CD4-positive, alpha-beta T cell treated with Interleukin-2 at 100 ng/mL for 4 hours (primary cell): Measurements from ENCODE around the gene JPH4.
"Not testable (repeated sequence)": the region's sequence is repeated elsewhere in the genome, so short reads cannot be mapped to it uniquely, and the experiment has no call there.

Experiments used
- DNase-seq: peaks from one replicate; pipeline ENCODE4 v3.0.0-alpha.2; 2020; ENCODE audit warnings: low spot score

Gene JPH4

GRCh38 chr14:23546450-23547035 lies 32.0 kb downstream of the JPH4 start:
- DNase-seq, result no peak

- DNase-seq, result no peak
Observed at GRCh38 chr14:23545740-23546365, 32.7 kb downstream of the JPH4 start.

- no peak for DNase-seq
Observed at GRCh38 chr14:23544511-23545447, 33.8 kb downstream of the JPH4 start.

- no peak for DNase-seq
Observed at GRCh38 chr14:23543403-23543802, 35.2 kb downstream of the JPH4 start.

- DNase-seq, result no peak
Observed at GRCh38 chr14:23542261-23542660, 36.3 kb downstream of the JPH4 start.

- no peak for DNase-seq
Observed at GRCh38 chr14:23540141-23540469, 38.5 kb downstream of the JPH4 start.

- peak; percentile 52 for DNase-seq
Observed at GRCh38 chr14:23539248-23540140, 39.1 kb downstream of the JPH4 start.

- no peak for DNase-seq
Observed at GRCh38 chr14:23538785-23539184, 39.8 kb downstream of the JPH4 start.

GRCh38 chr14:23538050-23538718 lies 40.4 kb downstream of the JPH4 start:
- DNase-seq, result no peak

GRCh38 chr14:23537351-23538049 lies 41.1 kb downstream of the JPH4 start:
- DNase-seq, result no peak

GRCh38 chr14:23536906-23537305 lies 41.7 kb downstream of the JPH4 start:
- not testable (repeated sequence) for DNase-seq

- DNase-seq, result no peak
Observed at GRCh38 chr14:23536494-23536893, 42.1 kb downstream of the JPH4 start.

- DNase-seq, result no peak
Observed at GRCh38 chr14:23535943-23536342, 42.6 kb downstream of the JPH4 start.

- no peak for DNase-seq
Observed at GRCh38 chr14:23533652-23534435, 44.7 kb downstream of the JPH4 start.

GRCh38 chr14:23532658-23533057 lies 45.9 kb downstream of the JPH4 start:
- no peak for DNase-seq

GRCh38 chr14:23531391-23531790 lies 47.2 kb downstream of the JPH4 start:
- DNase-seq, result no peak

GRCh38 chr14:23530375-23531055 lies 48.1 kb downstream of the JPH4 start:
- no peak for DNase-seq

GRCh38 chr14:23529016-23529415 lies 49.6 kb downstream of the JPH4 start:
- DNase-seq, result no peak

GRCh38 chr14:23528555-23528954 lies 50.0 kb downstream of the JPH4 start:
- DNase-seq, result no peak

- no peak for DNase-seq
Observed at GRCh38 chr14:23525611-23526010, 53.0 kb downstream of the JPH4 start.
